Measurements from ENCODE around the gene ACOX3.

ACOX3 gene

DNA sequence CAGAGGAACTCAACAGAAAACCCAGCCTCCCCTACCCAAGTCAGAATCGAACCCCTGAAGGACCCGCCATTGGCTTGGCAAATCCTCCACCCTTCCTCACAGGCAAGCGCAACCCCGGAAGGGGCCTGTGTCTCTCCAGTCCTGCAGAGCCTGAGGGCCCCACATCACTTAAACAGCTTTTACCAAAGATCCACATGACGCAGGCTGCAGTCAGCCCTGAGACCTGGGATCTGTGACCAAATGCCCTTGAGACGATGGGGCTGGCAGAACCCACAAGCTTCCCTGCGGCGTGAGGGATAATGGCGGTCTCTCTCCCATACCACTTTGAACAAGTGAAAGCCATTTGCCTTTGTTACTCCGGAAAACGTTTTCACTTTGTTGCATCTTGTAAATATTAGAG lies 54.9 kb downstream of the ACOX3 start:
- DNase-seq, result no peak

DNA sequence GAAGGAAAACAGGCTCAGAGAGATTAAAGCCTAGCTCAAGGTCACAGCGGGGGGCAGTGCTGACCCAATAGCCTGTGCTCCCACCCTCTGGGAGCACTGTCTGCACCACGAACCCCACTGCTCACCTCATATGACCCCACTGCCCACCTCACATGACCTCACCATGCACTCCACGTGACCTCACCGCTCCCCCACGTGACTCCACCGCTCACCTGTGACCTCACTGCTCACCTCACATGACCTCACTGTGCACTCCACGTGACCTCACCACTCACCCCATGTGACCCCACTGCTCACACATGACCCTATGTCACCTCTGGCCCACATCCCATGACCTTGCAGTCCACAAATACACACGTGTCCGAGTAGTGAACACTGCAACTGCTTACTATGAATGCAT lies 55.4 kb downstream of the ACOX3 start:
- no peak for DNase-seq

DNA sequence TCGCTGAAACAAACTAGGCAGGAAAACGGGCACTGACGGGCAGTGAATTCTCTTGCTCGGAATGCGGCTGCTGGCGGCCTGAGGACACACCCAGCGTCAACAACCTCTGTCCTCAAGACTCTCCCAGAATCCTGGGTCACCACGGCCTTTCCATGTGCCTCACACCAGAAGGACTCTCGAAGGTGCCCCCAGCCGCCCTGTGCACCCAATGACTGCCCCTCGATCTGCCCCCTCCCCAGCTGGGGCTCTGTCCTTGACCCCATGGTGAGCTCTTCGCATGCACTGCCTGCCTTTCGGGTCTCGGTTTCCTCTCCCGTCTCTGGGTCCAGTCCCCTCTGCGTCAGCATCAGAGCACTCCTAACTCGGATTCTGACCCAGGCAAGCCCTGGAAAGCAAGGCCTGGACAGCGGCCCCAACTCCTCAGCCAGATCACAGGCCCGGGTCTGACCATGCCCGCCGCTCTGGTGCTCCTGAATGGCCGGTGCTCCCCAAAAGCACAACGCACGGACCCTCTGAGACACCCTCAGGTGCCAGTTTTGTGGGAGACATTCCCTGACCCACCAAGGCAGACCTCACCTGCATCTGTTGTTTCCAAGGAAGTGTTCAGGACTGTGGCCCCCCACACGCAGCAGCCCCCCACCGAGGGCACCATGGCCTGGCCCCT lies 56.0 kb downstream of the ACOX3 start:
- DNase-seq, result no peak

DNA sequence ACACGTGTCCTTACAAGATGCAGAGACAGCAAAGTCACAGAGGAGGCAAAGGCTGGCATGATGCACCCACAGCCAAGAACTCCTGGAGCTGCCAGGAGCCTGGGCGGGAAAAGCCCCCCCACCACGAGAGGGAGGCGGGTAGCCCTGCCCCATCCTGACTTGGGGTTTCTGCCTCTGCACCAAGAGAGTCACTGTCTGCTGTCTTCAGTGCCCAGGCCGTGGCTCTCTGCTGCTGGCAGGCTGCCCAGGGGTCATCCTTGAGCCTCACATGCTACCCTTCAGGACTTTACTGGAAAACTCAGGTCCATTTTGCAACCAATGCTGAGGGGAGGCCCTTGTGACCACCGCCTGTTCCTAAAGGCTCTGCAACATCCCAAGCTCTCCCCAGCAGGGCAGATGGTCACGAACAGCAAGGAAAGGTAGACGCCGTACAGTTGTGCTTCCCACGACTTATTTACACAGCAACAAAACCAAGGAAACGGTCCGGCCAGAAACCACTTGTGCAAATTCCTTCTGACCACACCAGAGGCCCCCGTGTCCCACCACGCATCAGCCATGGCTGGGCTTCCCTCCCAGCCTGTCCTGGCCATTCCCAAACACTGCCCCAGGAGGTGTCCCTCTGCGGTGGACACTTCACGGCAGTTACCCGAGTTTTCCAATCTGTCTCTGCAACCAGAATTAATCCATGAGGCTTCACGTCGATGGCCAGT lies 56.9 kb downstream of the ACOX3 start:
- no peak for DNase-seq

DNA sequence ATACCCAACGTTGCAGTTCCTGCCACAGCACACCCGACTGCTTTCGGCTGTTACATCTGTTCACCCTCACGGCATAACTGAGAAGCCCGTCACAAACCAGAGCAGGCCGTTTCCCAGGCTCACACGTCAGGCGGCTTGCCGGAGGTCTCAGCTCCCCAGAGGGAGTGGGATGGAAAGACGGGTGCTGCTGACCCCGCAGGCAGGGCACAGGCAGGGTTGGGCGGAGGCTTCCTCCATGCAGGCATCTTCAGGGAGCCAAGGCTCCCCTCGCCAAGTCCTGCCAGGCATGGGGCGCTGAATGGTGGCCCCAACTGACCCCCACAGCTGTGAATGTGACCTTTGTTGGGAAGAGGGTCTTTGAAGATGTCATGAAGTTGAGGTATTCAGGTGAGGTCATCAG lies 57.5 kb downstream of the ACOX3 start:
- DNase-seq, result no peak

DNA sequence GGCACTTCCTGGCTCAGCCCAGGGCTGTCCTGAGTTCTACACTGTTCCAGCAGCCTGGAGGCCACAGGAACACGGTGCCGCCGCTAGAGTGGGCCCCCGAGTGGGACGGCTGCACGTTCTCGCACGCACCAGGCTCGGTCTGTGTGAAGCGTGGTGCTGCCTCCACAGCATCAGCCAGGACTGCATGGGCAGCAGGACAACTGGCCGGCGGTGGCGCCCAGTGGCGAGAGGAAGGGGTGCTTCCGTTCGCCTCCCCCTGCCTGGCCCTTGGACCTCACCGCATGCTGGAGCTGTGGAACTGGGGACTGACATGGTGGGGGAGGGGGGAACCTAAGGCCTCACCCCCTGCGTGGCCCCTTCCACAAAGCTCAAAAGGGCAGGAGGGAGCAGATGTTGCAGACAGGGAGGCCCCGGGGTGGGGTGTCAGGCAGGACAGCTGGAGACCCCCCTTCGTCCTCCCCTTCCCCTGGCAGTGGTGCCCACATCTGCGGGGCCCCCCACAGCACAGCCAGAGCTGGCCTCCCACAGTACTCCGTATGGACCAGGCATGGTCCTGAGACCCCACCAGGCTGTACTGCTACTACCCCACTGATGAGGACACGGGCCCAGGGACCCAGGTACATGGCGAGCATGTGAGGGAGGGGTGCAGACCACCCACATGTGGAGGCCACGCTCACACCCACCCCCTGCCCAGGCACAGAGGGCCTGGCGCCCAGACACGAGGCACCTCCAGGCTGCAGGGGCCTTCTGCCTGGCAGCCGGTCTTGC lies 58.5 kb downstream of the ACOX3 start:
- no peak for DNase-seq

DNA sequence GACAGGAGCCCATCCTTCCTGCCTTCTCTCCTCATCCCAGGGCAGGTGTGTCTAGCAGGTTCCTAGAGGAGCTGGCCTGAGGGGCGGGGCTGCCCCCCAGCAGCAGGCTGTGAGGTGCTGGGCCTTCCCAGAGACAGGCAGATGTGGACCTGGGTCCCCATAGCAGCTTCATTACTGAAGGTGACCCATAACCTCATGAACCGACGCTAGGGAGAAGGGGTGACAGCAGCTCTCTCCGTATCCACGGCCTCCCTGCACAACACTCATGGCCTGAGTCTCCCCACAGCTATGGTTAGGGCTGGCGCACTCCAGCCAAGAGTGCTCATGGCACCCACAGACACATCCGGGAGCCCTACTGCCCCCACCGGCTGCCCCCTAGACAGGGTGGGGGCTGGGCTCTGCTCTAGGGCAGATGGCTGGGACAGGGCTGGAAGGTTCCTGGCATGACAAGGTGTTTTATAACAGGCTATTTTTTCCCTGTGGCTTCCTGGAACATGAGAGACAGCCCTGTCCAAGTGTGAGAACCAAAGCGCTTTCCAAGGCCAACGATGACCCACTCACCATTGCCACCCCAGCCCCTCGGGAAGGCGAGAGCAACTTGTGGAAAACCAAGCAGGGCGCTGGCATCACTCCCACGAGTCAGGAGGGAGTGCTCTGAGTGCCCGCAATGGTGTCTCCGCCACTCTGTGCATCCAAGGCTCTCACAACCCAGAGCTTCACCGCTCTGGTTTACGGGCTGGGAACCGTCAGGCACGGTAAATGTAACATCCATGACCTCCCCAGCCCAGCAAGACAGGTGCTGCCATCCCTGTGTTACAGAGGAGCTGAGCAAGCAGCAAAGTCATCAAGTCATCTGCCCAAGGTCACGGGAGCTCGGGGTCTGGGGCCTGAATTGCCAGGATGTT lies 59.8 kb downstream of the ACOX3 start:
- DNase-seq, result no peak

DNA sequence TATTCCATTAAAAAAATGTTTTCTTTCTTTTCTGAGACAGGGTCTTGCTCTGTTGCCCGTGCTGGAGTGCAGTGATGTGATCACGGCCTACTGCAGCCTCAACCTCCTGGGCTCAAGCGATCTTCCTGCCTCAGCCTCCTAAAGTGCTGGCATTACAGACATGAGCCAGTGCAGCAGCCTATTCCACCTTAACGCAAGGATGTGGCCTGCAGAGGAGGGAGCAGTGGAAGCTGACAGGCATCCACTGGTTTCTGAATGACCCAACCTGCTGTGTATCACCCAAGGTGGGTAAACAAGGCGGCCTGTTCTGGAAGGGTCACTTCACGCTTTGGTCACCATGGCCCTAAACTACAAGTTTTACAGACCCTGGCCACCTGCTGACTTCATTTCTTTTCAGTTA lies 60.8 kb downstream of the ACOX3 start:
- no peak for DNase-seq

DNA sequence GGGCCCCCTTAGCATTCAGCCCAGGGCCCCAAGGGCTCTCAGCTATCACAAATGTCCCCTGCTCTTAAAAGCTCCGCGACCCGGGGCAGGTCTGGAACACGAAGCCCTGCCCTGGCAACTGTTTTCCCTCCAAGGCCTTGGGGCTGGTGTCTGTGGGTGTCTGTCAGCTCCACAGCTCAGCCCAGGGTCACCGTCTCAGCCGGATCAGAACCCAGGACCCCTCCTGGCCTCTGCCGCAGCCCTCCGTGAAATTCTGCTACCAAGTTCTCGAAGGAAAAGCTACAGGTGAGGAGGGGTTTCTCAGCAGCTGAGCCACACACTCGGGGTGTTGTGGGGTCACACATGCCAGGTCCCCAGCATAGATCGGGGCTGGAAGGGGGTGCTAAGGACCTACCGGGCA lies 61.2 kb downstream of the ACOX3 start:
- no peak for DNase-seq

DNA sequence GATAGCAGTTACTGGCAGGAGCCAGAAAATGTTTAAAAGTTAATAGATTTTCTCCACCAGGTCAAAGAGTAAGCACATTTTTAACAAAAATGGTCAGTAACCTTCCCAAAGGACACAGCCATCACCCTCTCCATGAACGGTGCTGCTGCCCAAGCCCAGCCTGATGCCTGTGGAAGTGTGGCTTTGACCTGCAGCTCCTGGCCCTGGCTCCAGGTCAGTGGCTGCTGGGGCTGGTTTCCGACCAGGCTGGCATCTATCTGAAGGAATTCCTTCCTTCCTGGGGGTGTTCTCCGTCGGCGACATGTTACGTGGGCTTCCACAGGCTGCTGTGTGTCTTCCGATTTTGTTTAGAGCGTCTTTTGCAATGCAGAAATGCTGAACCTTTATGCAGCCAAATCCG lies 61.7 kb downstream of the ACOX3 start:
- DNase-seq, result no peak

DNA sequence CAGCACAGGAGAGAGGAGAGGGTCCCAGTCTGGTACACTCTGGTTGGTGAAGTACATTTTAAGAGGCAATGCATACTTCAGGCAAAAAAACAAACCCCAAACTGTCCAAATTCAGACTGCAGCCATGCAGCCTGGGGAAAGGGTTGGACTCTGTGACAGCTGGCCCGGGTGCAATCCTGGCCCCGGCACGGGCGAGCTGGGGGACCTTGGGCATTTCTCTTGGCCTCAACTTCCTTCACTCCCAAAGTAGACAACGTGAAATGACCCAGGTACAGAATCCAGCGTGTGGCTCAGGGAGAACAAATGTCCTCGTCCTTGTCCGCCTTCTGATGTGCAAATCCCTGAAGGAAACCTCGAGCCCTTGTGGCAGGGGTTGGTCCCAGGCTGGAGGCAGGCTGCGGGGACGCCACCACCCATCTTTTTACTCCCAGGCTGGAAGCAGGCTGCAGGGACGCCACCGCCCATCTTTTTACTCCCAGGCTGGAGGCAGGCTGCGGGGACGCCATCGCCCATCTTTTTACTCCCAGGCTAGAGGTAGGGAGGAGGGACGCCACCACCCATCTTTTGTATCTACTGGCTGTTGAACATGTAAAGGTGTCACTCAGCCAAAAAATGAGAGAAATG lies 62.3 kb downstream of the ACOX3 start:
- no peak for DNase-seq

DNA sequence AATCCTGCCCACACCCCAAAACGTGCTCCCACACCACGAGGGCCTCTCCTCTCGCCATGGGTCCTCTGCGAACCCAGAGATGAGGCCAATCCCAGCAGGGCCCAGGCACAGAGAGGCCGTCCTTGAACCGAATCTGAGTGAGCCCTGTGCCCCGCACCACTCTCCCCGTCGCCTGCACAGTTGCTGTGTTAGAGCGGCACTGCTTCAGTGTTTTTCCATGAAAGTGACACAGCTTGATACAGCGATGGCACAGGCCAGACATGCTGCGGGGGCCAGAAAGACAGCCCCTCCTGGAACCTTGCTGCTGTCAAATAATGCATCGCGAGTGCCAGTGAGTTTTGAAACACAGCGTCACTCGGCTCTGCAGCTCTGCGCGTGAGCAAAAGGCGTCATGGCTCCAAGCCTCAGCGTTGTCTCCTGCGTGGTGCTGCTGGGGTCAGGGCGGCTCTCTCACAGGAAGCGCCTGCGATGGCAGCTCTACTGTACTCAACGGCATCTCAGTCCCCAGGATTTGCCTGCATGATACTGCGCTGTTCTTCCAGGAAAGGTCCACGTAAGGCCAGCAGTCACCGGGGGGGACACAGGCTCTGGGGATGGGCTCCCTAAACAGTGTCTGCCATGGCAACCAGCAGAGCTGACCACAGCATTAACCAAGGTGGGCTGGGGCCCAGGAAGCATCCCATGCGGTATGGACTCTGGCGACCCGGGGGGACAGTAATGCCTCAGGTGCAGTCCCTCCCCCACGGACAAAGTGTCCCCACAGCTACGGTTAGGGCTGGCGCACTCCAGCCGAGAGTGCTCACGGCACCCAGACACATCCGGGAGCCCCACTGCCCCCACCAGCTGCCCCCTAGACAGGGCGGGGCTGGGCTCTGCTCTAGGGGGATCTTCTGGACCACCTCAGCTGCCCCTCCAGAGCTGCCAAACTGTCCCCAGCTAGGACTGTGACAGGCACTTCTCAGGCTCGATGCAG lies 63.1 kb downstream of the ACOX3 start:
- DNase-seq, result no peak

DNA sequence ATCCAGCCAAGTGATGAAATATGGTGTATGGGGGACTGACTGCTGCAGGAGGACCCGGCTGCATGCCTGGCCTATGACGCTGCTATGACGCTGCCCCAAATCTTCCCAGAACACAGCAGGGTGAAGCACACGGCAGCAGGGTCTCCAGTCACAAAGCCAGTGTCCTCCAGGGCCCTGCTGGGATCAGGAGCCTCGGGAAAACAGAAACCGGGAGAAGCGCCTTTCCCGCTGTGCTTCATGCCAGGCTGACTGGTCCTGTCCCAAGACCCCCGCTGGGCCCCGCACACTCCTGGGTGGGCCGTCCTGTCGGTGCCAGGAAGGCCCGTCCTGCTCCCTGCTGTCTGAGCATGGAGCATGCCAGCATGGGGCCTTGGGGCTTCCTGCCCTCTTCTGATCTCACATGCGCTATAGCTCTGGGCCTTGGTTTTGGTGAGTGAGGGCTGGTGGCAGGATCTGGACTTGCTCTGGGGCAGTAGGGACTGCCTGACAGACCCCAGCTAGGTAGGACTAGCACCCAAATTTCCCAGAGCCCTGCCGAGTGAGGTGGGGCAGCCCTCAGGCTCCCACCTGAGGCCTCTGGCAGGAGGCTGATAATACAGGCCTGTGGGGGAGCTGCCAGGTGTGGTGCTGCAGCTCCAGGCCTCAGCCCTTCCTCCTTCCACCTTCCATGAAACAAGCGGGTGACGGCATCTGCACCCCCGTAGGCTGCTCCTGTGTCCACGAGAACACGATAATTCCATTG lies 64.0 kb downstream of the ACOX3 start:
- DNase-seq, result no peak

DNA sequence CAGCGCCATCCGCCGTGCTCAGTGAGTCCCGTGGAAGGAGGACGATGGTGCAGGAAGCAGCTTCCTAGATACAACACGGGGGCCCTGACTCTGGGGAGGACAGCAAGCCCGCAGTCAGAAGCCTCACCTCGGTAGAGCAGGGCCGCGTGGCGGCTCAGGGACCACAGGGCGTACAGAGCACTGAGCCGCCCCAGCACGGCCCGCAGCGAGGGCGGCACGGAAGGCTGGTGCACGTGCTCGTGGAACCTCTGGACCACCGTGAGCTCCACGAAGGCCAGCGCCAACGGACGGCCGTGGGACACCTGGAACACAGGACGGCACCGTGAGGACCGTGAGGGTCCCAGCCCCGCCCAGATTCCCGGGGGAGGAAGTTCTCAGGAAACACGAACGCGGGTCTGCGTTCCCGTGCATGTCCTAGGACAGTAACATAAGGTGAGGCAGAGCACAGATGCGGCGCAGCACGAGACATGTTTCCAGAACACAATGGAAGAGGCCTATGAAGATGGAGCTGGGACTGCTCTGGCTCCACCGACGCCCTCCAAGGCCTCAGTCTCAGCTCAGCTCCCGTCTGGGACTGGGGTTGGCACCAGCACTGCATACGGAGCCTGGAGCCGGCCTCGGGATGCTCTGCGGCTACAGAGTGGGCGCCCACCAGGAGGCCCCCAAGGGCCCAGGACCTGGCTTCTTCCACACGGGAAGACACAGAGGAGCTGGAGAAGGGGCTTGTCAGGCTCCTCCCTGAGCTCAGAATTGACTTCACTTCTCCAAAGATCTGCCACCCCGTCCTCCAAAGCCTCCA lies 65.5 kb downstream of the ACOX3 start:
- no peak for DNase-seq

DNA sequence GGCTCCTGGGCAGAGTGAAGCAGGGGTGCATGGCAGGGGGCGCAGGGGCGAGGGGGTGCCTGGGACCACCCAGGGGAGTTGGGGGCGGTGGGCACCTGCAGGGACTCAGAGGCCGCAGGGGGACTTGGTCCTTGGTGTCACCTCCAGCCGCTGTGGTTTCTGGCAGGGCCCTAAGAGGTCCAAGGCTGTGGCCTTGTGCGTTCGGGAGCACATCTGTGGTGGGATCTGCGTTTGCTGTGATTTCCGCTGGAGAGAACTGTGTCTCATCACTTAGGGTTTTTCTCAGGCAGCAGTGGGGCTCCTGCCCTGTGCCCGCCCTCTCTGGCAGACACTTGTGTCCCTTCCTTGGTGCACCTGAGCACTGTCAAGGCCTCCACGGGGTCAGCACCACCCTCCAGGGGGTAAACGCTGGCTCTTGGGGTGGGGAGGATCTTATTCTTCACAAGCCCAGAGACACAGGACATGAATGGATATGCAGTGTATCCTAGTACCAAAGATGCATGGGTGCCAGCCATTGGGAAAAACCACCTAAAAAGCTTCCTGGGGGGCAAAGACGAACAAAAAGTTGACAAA lies 66.5 kb downstream of the ACOX3 start:
- DNase-seq, result no peak

DNA sequence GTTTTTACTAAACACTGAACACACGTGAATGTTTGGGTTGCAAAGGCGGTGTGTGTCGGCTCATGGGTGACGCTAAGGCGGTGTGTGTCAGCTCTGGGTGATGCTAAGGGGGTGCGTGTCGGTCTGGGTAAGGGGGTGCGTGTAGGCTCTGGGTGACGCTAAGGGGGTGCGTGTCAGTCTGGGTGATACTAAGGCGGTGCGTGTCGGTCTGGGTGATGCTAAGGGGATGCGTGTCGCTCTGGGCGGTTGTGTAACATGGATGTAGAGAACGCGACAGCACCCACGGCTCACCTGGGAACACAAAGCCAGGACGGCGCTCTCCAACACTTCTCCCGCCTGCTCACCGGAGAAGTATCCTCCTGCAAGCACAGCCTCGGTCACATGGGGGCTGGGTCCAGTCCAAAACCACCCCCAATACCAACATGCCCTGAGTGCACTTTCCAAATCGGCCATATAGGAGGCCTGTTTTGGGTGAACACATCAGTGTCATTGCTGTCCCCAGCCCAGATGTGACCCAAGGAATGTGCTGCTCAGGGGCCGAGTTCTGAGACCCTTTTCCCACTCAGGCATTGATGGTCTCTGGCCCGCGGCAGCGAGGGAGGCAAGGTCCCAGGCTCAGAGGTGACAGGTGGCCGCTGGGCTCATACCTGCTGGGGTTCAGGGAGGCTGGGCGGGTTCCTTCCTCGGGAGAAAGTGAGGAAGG lies 67.1 kb downstream of the ACOX3 start:
- no peak for DNase-seq

DNA sequence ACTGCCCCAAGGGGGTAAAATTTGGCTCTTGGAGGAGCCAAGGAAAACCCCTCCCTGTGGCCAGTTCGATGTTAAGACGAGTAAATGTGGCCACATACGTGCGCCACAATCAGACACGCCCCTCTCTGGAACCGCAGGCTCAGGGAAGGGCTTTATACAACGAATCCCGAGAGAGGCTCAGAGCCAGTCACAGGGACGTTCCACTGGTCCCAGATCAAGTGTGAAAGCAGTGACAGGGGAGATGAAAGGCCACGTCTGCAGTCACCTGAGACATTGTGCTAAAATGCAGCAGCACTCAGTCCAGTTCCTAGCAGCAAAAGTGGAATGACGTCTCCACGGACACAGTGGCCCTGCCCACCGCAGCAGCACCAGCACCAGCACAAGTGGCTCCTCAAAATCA lies 68.0 kb downstream of the ACOX3 start:
- DNase-seq, result no peak

DNA sequence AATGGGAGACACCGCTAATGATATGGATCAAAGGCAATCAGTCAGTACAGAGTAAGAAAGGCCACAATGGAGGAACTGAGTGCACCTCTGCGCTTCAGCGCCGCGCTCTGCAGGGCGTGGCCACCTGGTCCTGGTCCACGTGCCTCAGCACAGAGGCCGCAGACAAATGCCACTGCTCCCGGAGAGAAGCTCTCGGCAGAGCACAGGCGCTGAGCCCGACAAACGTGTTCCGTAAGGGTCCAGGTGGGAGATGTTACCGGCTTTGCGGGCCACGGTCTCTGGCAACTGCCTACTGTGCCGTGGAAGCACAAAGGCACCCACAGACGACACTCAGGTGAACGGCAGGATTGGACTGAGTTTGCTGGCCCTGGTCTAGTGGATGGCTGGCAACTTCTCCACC lies 68.9 kb downstream of the ACOX3 start:
- no peak for DNase-seq
